NCI-H1436 treated with DMSO at 0.1 percent for 48 hours (cell line): ENCODE data around the gene KTI12.

Source experiments
- DNase-seq: peaks from one replicate; lab custom pipeline; 2025; lab: John Stamatoyannopoulos, UW

The KTI12 gene

DNA sequence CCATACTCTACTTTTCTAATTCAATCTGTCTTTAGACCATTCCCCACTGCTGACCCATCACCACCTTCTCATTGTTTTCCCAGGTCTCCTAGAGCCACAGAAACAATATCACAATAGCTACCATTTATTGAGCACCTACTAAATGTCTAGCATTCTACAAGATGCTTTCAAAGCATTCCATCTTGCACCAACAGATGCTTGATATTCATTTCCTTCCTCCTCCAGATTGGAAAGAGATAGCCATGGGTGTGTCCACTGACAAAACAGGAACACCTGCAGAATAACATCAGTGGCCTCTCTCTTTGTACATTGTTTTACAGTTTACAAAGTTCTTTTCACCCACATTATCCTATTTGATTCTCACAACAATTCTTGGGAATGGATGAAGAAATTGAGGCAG, 45.4 kb downstream of the KTI12 start:
- DNase-seq: no peak

DNA sequence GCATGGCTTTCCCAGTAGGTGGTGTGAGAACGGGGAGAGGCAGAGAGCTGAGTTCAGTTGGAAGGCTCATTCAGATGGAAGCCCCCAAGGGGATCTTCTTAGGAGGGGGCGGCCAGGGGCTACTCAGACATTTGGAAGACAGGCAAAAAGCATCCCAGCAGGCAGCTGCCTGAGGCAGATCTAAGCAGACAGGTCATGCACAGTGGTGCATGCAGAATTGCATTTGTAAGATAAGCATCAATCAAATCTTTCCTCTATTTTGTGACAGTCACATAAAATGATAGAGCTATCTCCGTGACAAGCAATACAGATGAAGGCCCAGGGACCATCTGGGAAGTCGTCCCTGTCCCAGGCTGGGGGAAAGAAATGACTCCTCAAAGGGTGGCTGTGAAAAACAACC, 46.9 kb downstream of the KTI12 start:
- no peak for DNase-seq

DNA sequence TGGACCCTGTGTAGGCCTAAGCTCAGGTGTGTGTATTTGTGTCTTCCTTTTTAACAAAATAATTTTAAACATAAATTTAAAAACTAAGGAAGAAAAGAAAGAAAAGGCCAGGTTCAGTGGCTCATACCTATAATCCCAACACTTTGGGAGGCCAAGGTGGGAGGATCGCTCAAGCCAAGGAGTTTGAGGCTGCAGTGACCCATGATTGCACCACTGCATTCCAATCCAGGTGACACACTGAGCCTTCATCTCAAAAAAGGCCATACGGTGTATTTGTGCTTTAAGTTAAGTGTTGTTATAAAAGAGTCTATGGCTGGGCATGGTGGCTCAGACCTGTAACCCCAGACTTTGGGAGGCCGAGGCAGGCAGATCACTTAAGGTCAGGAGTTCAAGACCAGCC, 51.4 kb downstream of the KTI12 start:
- DNase-seq: no peak
